Transverse colon (tissue), 4 donors: ENCODE measurements around the gene DSCAM. TPM values are rescaled to one million over a fixed set of nuclear protein-coding genes. Genes with fewer than 3 reads are reported as not detected.

Source experiments
- DNase-seq: peaks from one replicate; pipeline ENCODE4 v3.0.0-alpha.2; 2019
- H3K27ac ChIP-seq, 4 donors: fragments of 200-600 bp; sonication (generic); 2 replicates each; pipeline ENCODE4 v1.5.1; 2016 to 2018; ENCODE audit warnings: inconsistent platforms in 4 of 4
- H3K27me3 ChIP-seq: fragments of 200-600 bp; sonication (generic); 2 replicates; pipeline ENCODE4 v1.5.1; 2017; ENCODE audit warnings: inconsistent platforms
- H3K36me3 ChIP-seq, 4 donors: fragments of 200-600 bp; sonication (generic); 2 replicates each; pipeline ENCODE4 v1.5.1; 2017 to 2019; ENCODE audit warnings: inconsistent platforms in 4 of 4
- H3K4me1 ChIP-seq, 4 donors: fragments of 200-600 bp; sonication (generic); 2 replicates each; pipeline ENCODE4 v1.5.1; 2017 to 2020; ENCODE audit warnings: inconsistent platforms in 4 of 4
- H3K4me3 ChIP-seq, 4 donors: fragments of 200-600 bp; sonication (generic); 1 replicate in 1 of 4; 2 replicates in 3 of 4; pipeline versions ENCODE4 v1.5.1 to v1.6.1; 2017 to 2019; ENCODE audit warnings: inconsistent platforms in 4 of 4
- H3K9me3 ChIP-seq, 2 donors: fragments of 200-600 bp; sonication (generic); 2 replicates each; pipeline ENCODE4 v1.5.1; 2017 to 2019; ENCODE audit warnings: inconsistent platforms in 2 of 2
- CTCF ChIP-seq, 5 experiments: fragments of 200-600 bp in 3 of 5; fragments of 450-650 bp in 2 of 5; sonication (generic) in 3 of 5; IDR thresholded peaks; 1 replicate in 2 of 5; 2 replicates in 3 of 5; pipeline ENCODE4 v1.5.1; 2016 to 2017; ENCODE audit warnings: antibody characterized with exemption in 5 of 5, inconsistent platforms in 3 of 5, mild to moderate bottlenecking in 2 of 5, moderate library complexity in 1 of 5
- EP300 ChIP-seq: sonication (generic); formaldehyde crosslinking; IDR thresholded peaks from one replicate; pipeline ENCODE4 v1.6.1; 2017; ENCODE audit warnings: antibody characterized with exemption, low read depth
- POLR2A ChIP-seq: fragments of 450-650 bp; IDR thresholded peaks from one replicate; pipeline ENCODE4 v1.6.1; 2016; ENCODE audit warnings: antibody characterized with exemption, mild to moderate bottlenecking, moderate library complexity
- POLR2AphosphoS5 ChIP-seq, 3 donors: sonication (generic); formaldehyde crosslinking; IDR thresholded peaks; one replicate each; pipeline ENCODE4 v1.6.1; 2016; ENCODE audit warnings: antibody characterized with exemption in 3 of 3
- WGBS, 2 donors: methylation state at CpG; one replicate each; pipeline ENCODE4 v1.1.5; 2018; ENCODE audit warnings: low coverage in 1 of 2; 5-methylcytosine and 5-hydroxymethylcytosine counted together
- in situ Hi-C, 4 donors: fragments of 200-750 bp; cut with MboI; loops; one replicate each; pipeline versions ENCODE4 v1.15.0 to v1.15.1; 2017; ENCODE audit warnings: low sequenced_read_pairs in 3 of 4, low pct_ligation_motif_present in 1 of 4, low pct_unique_long_range_greater_than_20kb in 1 of 4
- intact Hi-C: fragments of 100-400 bp; cut with DNase I; formaldehyde crosslinking; loops from one replicate; pipeline ENCODE4 v1.15.1; 2023; ENCODE audit warnings: low total_unique reads
- total RNA-seq, 4 donors: library from RNA; depleted of rRNA; stranded (reverse); fragments of >200 nt; gene quantifications; one replicate each; pipeline ENCODE4 v1.1.0, GENCODE V29; 2016

Gene DSCAM
- total RNA-seq, 4 donors from 2014 or later: 0.16 TPM; not detected in 3

DNA sequence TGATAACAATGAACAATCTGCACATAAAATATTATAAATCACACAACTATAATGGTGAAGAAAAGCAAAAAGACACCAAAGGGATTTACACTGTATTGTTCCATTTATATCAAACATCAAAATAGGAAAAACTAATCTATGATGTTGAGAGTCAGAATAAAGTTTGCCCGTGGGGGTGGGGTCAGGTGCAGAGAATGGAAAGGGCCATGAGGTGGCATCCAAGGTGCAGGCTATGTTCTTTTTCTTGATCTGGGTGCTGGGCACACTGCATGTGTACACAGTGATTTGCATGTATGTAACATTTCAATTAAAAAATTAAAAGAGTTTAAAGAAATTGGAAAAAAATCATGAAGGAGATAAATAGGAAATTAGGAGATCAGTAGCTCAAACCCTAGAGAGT is 127.3 kb downstream of the DSCAM start:
- H3K9me3 ChIP-seq: peaks cover 0 to 4% of the 10 kb centered on the region in 2 donors
- H3K4me1 ChIP-seq: no peaks in the 10 kb centered on the region
- H3K27me3 ChIP-seq: no peaks in the 10 kb centered on the region
- 85 to 100% methylated on average over 1 of the region's 1 CpG for WGBS, 2 donors
- no peak for DNase-seq
- no peak overlapping the region for H3K27ac ChIP-seq
- in situ Hi-C loops: no loop called here
- intact Hi-C loops: no loop called here
- no peak overlapping the region for H3K4me3 ChIP-seq
- H3K36me3 ChIP-seq: no peaks in the 10 kb centered on the region
- TF ChIP-seq POLR2AphosphoS5 (IDR thresholded peaks at IDR 0.05) (no peak), CTCF (IDR thresholded peaks at IDR 0.05) (no peak), POLR2A (no peak), EP300 (no peak)

DNA sequence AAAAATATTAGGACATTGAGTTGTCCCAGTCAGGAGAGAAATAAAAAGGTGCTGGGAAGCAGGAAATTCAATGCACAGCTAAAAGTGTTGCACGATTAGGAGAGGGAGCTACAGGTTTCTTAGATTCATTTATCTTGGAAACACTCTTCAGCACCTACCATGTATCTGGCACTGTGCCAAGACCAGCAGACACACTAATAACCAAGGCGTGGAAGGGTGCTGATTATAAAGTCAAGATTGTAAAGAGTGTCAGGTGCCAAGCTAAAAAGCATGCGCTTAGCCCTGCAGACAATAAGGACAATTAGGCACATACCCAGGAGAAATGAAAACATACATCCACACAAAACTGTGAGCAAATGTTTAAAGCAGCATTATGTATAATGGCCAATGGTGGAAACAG is 129.9 kb downstream of the DSCAM start:
- Histone ChIP-seq H3K9me3 (peaks cover 0 to 4% of the 10 kb centered on the region in 2 donors), H3K27ac (no peak overlapping the region), H3K4me3 (no peak overlapping the region), H3K27me3 (no peaks in the 10 kb centered on the region), H3K36me3 (no peaks in the 10 kb centered on the region), H3K4me1 (no peaks in the 10 kb centered on the region)
- in situ Hi-C loops: no loop called here
- DNase-seq: no peak
- TF ChIP-seq POLR2A: no peak
- TF ChIP-seq POLR2AphosphoS5 (IDR thresholded peaks at IDR 0.05): no peak
- no peak for TF ChIP-seq CTCF (IDR thresholded peaks at IDR 0.05)
- TF ChIP-seq EP300: no peak
- intact Hi-C loops: no loop called here
- 10 to 53% methylated on average over 2 to 3 of the region's 3 CpGs for WGBS, 2 donors

GRCh38 chr21:40714536-40714935 is 132.4 kb downstream of the DSCAM start:
- H3K36me3 ChIP-seq: no peaks in the 10 kb centered on the region
- DNase-seq: no peak
- no peak overlapping the region for H3K4me3 ChIP-seq
- no peaks in the 10 kb centered on the region for H3K4me1 ChIP-seq
- 61 to 62% methylated on average over 4 of the region's 4 CpGs for WGBS, 2 donors
- no peak overlapping the region for H3K27ac ChIP-seq
- TF ChIP-seq CTCF (IDR thresholded peaks at IDR 0.05) (no peak), POLR2AphosphoS5 (IDR thresholded peaks at IDR 0.05) (no peak), EP300 (no peak), POLR2A (no peak)
- in situ Hi-C loops (no loop called here), intact Hi-C loops (no loop called here)
- H3K9me3 ChIP-seq: no peaks in the 10 kb centered on the region
- H3K27me3 ChIP-seq: no peaks in the 10 kb centered on the region

DNA sequence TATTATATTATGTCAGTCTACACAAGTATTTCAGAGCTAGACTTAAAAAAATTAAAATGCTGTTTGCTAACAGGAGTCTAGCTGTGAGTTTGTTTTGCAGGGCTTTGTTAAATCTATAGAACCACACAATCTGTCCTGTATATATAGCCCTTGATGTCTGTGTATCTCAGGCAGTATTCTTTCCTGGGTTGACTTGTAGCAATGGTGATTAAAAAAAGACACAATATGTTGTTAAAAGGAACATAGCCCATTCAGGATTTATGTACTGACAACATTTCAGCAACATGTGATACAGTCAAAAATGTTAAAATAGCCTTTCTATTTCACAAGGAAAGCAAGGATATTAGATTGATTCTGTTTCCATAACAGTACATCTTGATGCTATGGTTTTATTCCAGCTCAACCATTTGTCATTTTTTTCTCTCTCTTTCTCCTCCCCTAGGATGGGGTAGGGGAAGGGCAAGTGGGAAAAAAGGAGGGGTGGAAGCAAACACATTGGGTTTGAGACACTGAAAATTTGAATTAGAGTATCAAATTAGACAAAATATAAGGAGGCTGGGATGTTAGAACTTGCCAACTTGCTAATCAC is 139.2 kb downstream of the DSCAM start:
- TF ChIP-seq CTCF (IDR thresholded peaks at IDR 0.05): no peak
- no peak for TF ChIP-seq POLR2A
- no peak for TF ChIP-seq POLR2AphosphoS5 (IDR thresholded peaks at IDR 0.05)
- no peak for TF ChIP-seq EP300
- intact Hi-C loops (no loop called here), in situ Hi-C loops (no loop called here)
- DNase-seq: no peak
- Histone ChIP-seq H3K27me3 (no peaks in the 10 kb centered on the region), H3K36me3 (no peaks in the 10 kb centered on the region), H3K9me3 (no peaks in the 10 kb centered on the region), H3K27ac (no peak overlapping the region), H3K4me1 (no peaks in the 10 kb centered on the region), H3K4me3 (no peak overlapping the region)
